ENCODE data around the gene HYAL4.
"Not testable (repeated sequence)": the region's sequence is repeated elsewhere in the genome, so short reads cannot be mapped to it uniquely, and the experiment has no call there.

DNA sequence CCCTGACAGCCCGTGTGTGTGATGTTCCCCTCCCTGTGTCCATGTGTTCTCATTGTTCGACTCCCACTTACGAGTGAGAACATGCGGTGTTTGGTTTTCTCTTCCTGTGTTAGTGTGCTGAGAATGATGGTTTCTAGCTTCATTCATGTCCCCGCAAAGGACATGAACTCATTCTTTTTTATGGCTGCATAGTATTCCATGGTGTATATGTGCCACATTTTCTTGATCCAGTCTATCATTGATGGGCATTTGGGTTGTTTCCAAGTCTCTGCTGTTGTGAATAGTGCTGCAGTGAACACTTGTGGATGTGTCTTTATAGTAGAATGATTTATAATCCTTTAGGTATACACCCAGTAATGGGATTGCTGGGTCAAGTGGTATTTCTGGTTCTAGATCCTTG is 6.4 kb downstream of the HYAL4 start:
- not testable (repeated sequence) for TF ChIP-seq POLR2A (IDR thresholded peaks at IDR 0.05; ENCODE audit: low read length); GATA1 (IDR thresholded peaks at IDR 0.05; ENCODE audit: low read depth, low read length)

Measured in erythroblast (primary cell).